GM19452 (cell line): ENCODE results near the gene VGLL4.
"Not testable (repeated sequence)": the region's sequence is repeated elsewhere in the genome, so short reads cannot be mapped to it uniquely, and the experiment has no call there.

Experiments
- ATAC-seq: cut with Tn5 transposase; IDR thresholded peaks from one replicate; pipeline ENCODE4 v1.9.1; 2021; ENCODE audit not compliant: unreplicated experiment

Gene VGLL4

GRCh38 chr3:11607816-11608215 lies 35.9 kb downstream of the VGLL4 start:
- no peak for ATAC-seq

GRCh38 chr3:11606865-11607440 lies 36.8 kb downstream of the VGLL4 start:
- ATAC-seq, result no peak

- ATAC-seq, result no peak
These were observed 37.5 kb downstream of the VGLL4 start for GRCh38 chr3:11606090-11606784.

- ATAC-seq, result no peak
These were observed 38.3 kb downstream of the VGLL4 start for GRCh38 chr3:11605398-11605797.

GRCh38 chr3:11604139-11604892 lies 39.4 kb downstream of the VGLL4 start:
- ATAC-seq, result no peak

- ATAC-seq, result no peak
These were observed 40.1 kb downstream of the VGLL4 start for GRCh38 chr3:11603628-11604027.

- no peak for ATAC-seq
These were observed 40.7 kb downstream of the VGLL4 start for GRCh38 chr3:11602886-11603527.

- ATAC-seq, result no peak
These were observed 41.4 kb downstream of the VGLL4 start for GRCh38 chr3:11602239-11602840.

- peak; percentile 88 for ATAC-seq
These were observed 42.1 kb downstream of the VGLL4 start for GRCh38 chr3:11601446-11602238.

- ATAC-seq, result no peak
These were observed 43.0 kb downstream of the VGLL4 start for GRCh38 chr3:11600501-11601282.

GRCh38 chr3:11596387-11596786 lies 47.3 kb downstream of the VGLL4 start:
- ATAC-seq, result no peak

- ATAC-seq, result not testable (repeated sequence)
These were observed 48.7 kb downstream of the VGLL4 start for GRCh38 chr3:11595024-11595423.

- no peak for ATAC-seq
These were observed 50.2 kb downstream of the VGLL4 start for GRCh38 chr3:11593318-11594034.

- ATAC-seq, result no peak
These were observed 51.0 kb downstream of the VGLL4 start for GRCh38 chr3:11592445-11593298.

- no peak for ATAC-seq
These were observed 52.1 kb downstream of the VGLL4 start for GRCh38 chr3:11591391-11592282.

- ATAC-seq, result no peak
These were observed 52.7 kb downstream of the VGLL4 start for GRCh38 chr3:11591002-11591355.

- ATAC-seq, result no peak
These were observed 54.0 kb downstream of the VGLL4 start for GRCh38 chr3:11589706-11590105.
